IMR-90 (cell line): ENCODE results near the gene KRABD2.

Source experiments
- CEBPB ChIP-seq: IDR thresholded peaks from 2 replicates; pipeline ENCODE4 v1.6.1; 2012; ENCODE audit warnings: low read depth, low read length, improper control_type of control experiment
- POLR2A ChIP-seq: IDR thresholded peaks from 2 replicates; pipeline ENCODE4 v1.6.1; 2012; ENCODE audit warnings: mild to moderate bottlenecking, low read depth, low read length
- TF ChIP-seq, protein P1 (sequence below): conservative IDR thresholded peaks from 2 replicates; pipeline ENCODE4 v1.5.1; 2012; ENCODE audit warnings: mild to moderate bottlenecking, low read depth, low read length, improper control_type of control experiment
- TF ChIP-seq, protein P2 (sequence below): fragments of 150-350 bp; IDR thresholded peaks from 2 replicates; pipeline ENCODE4 v1.6.1; 2017; ENCODE audit warnings: mild to moderate bottlenecking, antibody characterized with exemption, low read length, low read depth

DNA sequence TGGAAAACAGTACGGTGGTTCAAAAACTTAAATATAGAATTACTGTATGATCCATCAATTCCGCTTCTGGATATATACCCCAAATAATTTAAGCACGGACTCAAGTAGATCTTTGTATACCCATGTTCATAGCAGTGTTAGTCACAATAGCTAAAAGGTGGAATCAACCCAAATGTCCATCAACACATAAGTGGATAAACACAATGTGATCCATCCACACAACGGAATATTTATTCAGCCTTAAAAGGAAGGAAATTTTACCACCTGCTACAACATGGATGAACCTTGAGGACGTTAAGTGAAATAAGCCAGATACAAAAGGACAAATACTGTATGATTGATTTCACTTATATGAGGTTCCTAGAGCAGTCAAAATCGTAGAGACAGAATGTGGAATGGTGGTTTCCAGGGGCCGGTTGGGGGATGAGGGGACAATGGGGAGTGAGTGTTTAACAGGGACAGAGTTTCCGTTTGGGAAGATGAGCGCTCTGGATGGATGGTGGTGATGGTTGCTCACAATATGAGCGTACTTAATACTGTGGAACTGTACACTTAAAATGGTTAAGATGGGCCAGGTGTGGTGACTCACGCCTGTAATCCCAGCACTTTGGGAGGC lies 26.5 kb upstream of the KRABD2 start:
- TF ChIP-seq, protein P1, sequence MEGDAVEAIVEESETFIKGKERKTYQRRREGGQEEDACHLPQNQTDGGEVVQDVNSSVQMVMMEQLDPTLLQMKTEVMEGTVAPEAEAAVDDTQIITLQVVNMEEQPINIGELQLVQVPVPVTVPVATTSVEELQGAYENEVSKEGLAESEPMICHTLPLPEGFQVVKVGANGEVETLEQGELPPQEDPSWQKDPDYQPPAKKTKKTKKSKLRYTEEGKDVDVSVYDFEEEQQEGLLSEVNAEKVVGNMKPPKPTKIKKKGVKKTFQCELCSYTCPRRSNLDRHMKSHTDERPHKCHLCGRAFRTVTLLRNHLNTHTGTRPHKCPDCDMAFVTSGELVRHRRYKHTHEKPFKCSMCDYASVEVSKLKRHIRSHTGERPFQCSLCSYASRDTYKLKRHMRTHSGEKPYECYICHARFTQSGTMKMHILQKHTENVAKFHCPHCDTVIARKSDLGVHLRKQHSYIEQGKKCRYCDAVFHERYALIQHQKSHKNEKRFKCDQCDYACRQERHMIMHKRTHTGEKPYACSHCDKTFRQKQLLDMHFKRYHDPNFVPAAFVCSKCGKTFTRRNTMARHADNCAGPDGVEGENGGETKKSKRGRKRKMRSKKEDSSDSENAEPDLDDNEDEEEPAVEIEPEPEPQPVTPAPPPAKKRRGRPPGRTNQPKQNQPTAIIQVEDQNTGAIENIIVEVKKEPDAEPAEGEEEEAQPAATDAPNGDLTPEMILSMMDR = no peak
- TF ChIP-seq POLR2A = no peak
- TF ChIP-seq CEBPB = no peak
- TF ChIP-seq, protein P2, sequence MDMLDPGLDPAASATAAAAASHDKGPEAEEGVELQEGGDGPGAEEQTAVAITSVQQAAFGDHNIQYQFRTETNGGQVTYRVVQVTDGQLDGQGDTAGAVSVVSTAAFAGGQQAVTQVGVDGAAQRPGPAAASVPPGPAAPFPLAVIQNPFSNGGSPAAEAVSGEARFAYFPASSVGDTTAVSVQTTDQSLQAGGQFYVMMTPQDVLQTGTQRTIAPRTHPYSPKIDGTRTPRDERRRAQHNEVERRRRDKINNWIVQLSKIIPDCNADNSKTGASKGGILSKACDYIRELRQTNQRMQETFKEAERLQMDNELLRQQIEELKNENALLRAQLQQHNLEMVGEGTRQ = no peak
